Measurements from ENCODE around the gene OR10A3.

OR10A3 gene

DNA sequence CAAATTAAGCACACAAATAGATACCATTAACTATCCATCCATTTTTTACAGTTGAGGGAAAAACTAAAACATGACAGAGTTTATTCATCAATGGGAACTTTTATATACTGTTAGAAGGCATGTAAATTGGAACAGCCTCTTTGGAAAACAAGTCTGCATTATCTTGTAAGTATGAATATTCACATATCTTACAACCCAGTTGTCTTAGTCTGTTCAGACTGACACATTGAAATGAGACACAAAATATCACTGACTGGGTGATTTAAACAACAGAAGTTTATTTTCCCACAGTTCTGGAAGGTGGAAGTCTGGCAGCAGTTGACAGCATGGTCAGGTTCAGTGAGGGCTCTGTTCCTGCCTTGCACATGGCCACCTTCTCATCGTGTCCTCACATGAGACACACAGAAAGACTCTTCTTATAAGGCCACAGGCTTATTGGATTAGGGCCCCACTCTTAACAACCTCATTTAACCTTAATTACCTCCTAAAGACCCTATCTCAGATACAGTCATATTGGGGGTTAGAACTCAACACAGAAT lies 40.2 kb upstream of the OR10A3 start:
- Mint-ChIP-seq H3K4me1 (peaks cover 2% of the 10 kb centered on the region), H3K36me3 (ENCODE audit: low read depth) (no peaks in the 10 kb centered on the region), H3K27ac (no peak overlapping the region), H3K27me3 (ENCODE audit: low read depth) (no peaks in the 10 kb centered on the region), H3K9me3 (no peaks in the 10 kb centered on the region), H3K4me3 (no peak overlapping the region)
- TF ChIP-seq, protein P1, sequence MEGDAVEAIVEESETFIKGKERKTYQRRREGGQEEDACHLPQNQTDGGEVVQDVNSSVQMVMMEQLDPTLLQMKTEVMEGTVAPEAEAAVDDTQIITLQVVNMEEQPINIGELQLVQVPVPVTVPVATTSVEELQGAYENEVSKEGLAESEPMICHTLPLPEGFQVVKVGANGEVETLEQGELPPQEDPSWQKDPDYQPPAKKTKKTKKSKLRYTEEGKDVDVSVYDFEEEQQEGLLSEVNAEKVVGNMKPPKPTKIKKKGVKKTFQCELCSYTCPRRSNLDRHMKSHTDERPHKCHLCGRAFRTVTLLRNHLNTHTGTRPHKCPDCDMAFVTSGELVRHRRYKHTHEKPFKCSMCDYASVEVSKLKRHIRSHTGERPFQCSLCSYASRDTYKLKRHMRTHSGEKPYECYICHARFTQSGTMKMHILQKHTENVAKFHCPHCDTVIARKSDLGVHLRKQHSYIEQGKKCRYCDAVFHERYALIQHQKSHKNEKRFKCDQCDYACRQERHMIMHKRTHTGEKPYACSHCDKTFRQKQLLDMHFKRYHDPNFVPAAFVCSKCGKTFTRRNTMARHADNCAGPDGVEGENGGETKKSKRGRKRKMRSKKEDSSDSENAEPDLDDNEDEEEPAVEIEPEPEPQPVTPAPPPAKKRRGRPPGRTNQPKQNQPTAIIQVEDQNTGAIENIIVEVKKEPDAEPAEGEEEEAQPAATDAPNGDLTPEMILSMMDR (IDR thresholded peaks at IDR 0.05; ENCODE audit: unreplicated experiment in 3 of 3) = no peak

DNA sequence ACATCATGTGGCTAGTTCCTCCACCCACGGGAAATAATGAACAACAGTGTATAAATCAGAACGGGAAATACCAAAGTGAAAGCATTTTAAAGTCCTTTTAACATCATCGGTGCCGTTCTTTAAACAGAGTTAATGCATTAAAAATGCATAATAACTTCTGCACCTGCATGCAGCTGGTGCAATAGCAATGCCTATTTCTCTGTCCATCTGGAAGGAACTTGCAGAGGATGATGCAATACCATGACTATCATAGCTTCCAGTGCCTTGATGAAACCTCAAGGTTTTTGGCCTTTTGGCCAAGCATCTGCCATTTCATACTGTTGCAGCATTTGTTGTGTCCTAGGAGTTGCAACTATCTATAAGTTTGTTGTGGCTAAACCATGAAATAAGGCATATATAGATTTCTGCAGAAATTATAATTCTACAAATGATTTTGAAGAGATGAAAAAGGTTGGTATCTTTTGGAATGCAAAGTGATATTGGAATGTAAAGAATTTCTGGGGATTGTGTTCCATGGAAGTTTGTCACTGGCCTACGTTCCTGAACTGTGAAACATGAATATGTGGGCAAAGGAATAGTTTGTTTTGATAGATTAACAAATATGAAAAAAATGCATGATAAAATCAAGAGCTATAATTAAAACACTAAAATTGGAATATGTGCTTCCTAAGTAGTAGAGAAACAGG lies 35.9 kb upstream of the OR10A3 start:
- Mint-ChIP-seq H3K36me3 (ENCODE audit: low read depth) (no peaks in the 10 kb centered on the region), H3K9me3 (no peaks in the 10 kb centered on the region), H3K4me1 (no peaks in the 10 kb centered on the region), H3K27ac (no peak overlapping the region), H3K4me3 (no peak overlapping the region), H3K27me3 (ENCODE audit: low read depth) (no peaks in the 10 kb centered on the region)
- TF ChIP-seq, protein P1 (IDR thresholded peaks at IDR 0.05; ENCODE audit: unreplicated experiment in 3 of 3) = no peak

DNA sequence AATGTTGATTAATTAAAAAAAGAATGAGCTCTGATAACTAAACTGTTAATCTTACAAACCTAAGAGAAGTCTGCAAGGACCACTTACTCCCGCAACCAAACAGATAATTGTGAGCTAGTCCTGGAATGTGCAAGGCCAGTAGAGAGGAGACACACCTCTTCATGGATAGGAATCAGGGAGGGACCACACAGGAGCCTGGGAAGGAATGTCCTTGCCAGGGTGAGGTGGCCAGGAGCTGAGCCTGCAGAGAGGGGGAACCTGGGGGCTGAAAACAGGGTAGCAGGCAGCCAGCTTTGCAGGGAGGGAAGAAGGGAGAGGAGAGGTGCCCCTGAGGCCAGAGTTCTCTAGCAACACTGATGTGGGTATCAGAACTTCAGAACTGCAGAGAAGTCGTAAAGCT lies 33.2 kb upstream of the OR10A3 start:
- no peaks in the 10 kb centered on the region for H3K4me1 Mint-ChIP-seq
- H3K4me3 Mint-ChIP-seq = no peak overlapping the region
- no peaks in the 10 kb centered on the region for H3K9me3 Mint-ChIP-seq
- H3K27me3 Mint-ChIP-seq (ENCODE audit: low read depth) = no peaks in the 10 kb centered on the region
- TF ChIP-seq, protein P1 (IDR thresholded peaks at IDR 0.05; ENCODE audit: unreplicated experiment in 3 of 3) = no peak
- H3K27ac Mint-ChIP-seq = no peak overlapping the region
- H3K36me3 Mint-ChIP-seq (ENCODE audit: low read depth) = no peaks in the 10 kb centered on the region

DNA sequence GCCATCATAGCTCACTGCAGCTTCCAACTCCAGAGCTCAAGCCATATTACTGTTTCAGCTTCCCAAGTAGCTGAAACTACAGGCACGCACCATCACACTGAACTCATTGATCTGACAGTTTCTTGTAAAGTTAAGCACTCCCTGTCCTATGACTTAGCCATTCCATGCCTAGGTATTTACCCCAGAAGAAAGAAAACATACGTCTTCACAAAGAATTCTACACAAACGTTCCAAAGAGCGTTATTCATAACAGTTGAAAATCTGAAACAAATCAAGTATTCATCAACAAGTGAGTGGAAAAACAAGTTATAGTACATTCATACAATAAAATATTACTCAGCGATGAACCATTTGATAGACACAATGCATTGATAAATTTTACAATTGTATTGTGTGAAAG lies 31.5 kb upstream of the OR10A3 start:
- Mint-ChIP-seq H3K4me3 (no peak overlapping the region), H3K36me3 (ENCODE audit: low read depth) (no peaks in the 10 kb centered on the region), H3K4me1 (no peaks in the 10 kb centered on the region), H3K27me3 (ENCODE audit: low read depth) (no peaks in the 10 kb centered on the region), H3K9me3 (no peaks in the 10 kb centered on the region), H3K27ac (no peak overlapping the region)
- TF ChIP-seq, protein P1 (IDR thresholded peaks at IDR 0.05; ENCODE audit: unreplicated experiment in 3 of 3) = no peak

DNA sequence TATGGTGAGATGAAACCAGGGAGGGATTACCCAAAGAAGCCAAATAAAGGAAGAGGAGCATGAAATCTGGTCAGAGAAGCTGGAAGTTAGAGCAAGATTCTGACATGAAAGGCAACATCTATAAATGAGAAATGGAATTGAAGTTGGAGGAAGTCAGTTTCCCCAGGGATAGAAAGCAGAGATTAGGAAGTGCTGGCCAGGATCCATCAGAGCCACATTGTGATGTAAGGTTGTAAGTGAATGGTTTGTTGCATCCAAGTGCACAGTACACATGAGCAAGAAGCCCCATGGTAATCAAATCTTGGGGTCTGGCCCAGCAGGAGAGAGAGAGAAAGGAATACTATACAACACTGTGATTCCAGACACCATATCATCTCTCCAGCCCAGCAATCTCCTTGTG lies 30.3 kb upstream of the OR10A3 start:
- TF ChIP-seq, protein P1 (IDR thresholded peaks at IDR 0.05; ENCODE audit: unreplicated experiment in 3 of 3) = no peak
- H3K4me1 Mint-ChIP-seq = no peaks in the 10 kb centered on the region
- no peak overlapping the region for H3K4me3 Mint-ChIP-seq
- H3K36me3 Mint-ChIP-seq (ENCODE audit: low read depth) = no peaks in the 10 kb centered on the region
- no peaks in the 10 kb centered on the region for H3K9me3 Mint-ChIP-seq
- H3K27me3 Mint-ChIP-seq (ENCODE audit: low read depth) = no peaks in the 10 kb centered on the region
- H3K27ac Mint-ChIP-seq = no peak overlapping the region
